Large intestine (tissue), 3 donors: ENCODE results near the gene PLA2G4D. TPM values are rescaled to one million over a fixed set of nuclear protein-coding genes. Genes with fewer than 3 reads are reported as not detected.

Source experiments
- DNase-seq, 2 donors: peaks; one replicate each; pipeline versions ENCODE4 v3.0.0 to v3.0.0-alpha.2; 2013
- H3K27ac ChIP-seq: one replicate; pipeline ENCODE4 v1.5.1; 2013; ENCODE audit warnings: low read length
- H3K27me3 ChIP-seq: 2 replicates; pipeline ENCODE4 v1.6.1; 2013; ENCODE audit warnings: low read length; ENCODE audit not compliant: control insufficient read depth, insufficient read depth
- H3K36me3 ChIP-seq: 2 replicates; pipeline ENCODE4 v1.6.1; 2013; ENCODE audit warnings: low read length; ENCODE audit not compliant: control insufficient read depth, insufficient read depth
- H3K4me1 ChIP-seq: one replicate; pipeline ENCODE4 v1.6.1; 2013; ENCODE audit warnings: low read length; ENCODE audit not compliant: control insufficient read depth, insufficient read depth
- H3K4me3 ChIP-seq: one replicate; pipeline ENCODE4 v1.5.1; 2013; ENCODE audit warnings: low read length
- H3K9me3 ChIP-seq: one replicate; pipeline ENCODE4 v1.6.1; 2013; ENCODE audit warnings: mild to moderate bottlenecking, low read depth, low read length, moderate library complexity; ENCODE audit not compliant: control insufficient read depth
- WGBS: methylation state at CpG from one replicate; pipeline ENCODE4 v1.1.5; 2013; ENCODE audit warnings: low lambda C conversion rate; ENCODE audit not compliant: insufficient coverage; 5-methylcytosine and 5-hydroxymethylcytosine counted together
- polyA plus RNA-seq: library from polyadenylated mRNA; unstranded; fragments of 120-200 nt; gene quantifications from one replicate; pipeline ENCODE4 v1.2.1, GENCODE V29; 2013

PLA2G4D gene
- polyA plus RNA-seq, 1 donor = 0.06 TPM

GRCh38 chr15:42123546-42123945 lies 29.2 kb upstream of the PLA2G4D start:
- Histone ChIP-seq H3K4me3 (no peak overlapping the region), H3K27me3 (no peaks in the 10 kb centered on the region), H3K9me3 (peaks cover 3% of the 10 kb centered on the region), H3K4me1 (peaks cover 24% of the 10 kb centered on the region), H3K27ac (no peak overlapping the region), H3K36me3 (no peaks in the 10 kb centered on the region)
- no CpG with 5 or more reads among the region's 3 CpGs for WGBS
- no peak for DNase-seq

- Histone ChIP-seq H3K27me3 (no peaks in the 10 kb centered on the region), H3K9me3 (peaks cover 3% of the 10 kb centered on the region), H3K4me3 (no peak overlapping the region), H3K27ac (peak overlapping the region; percentile 27), H3K36me3 (no peaks in the 10 kb centered on the region), H3K4me1 (peaks cover 25% of the 10 kb centered on the region)
- peak; percentile 87 to 92 for DNase-seq
- WGBS = no CpG with 5 or more reads among the region's 2 CpGs
Measured at GRCh38 chr15:42121682-42122081, 27.3 kb upstream of the PLA2G4D start.

GRCh38 chr15:42121021-42121420 lies 26.7 kb upstream of the PLA2G4D start:
- Histone ChIP-seq H3K27me3 (no peaks in the 10 kb centered on the region), H3K4me3 (no peak overlapping the region), H3K4me1 (peaks cover 25% of the 10 kb centered on the region), H3K36me3 (no peaks in the 10 kb centered on the region), H3K27ac (peak overlapping the region; percentile 27), H3K9me3 (peaks cover 3% of the 10 kb centered on the region)
- DNase-seq = peak in 1 of 2 donors; percentile 37
- WGBS = no CpG with 5 or more reads among the region's 6 CpGs

GRCh38 chr15:42120285-42120684 lies 25.9 kb upstream of the PLA2G4D start:
- peaks cover 3% of the 10 kb centered on the region for H3K9me3 ChIP-seq
- no peak overlapping the region for H3K4me3 ChIP-seq
- no peaks in the 10 kb centered on the region for H3K36me3 ChIP-seq
- no peak overlapping the region for H3K27ac ChIP-seq
- no CpG with 5 or more reads among the region's 1 CpG for WGBS
- no peak for DNase-seq
- H3K4me1 ChIP-seq = peaks cover 25% of the 10 kb centered on the region
- no peaks in the 10 kb centered on the region for H3K27me3 ChIP-seq

- Histone ChIP-seq H3K9me3 (peaks cover 3% of the 10 kb centered on the region), H3K4me3 (no peak overlapping the region), H3K27me3 (no peaks in the 10 kb centered on the region), H3K27ac (peak overlapping the region; percentile 41), H3K36me3 (no peaks in the 10 kb centered on the region), H3K4me1 (peaks cover 25% of the 10 kb centered on the region)
- no peak for DNase-seq
- WGBS = no CpG with 5 or more reads among the region's 5 CpGs
Measured at GRCh38 chr15:42119446-42119760, 25.0 kb upstream of the PLA2G4D start.

GRCh38 chr15:42118650-42119445 lies 24.5 kb upstream of the PLA2G4D start:
- no peak overlapping the region for H3K4me3 ChIP-seq
- DNase-seq = peak; percentile 64 to 86
- 43% methylated on average over 1 of the region's 10 CpGs for WGBS
- H3K4me1 ChIP-seq = peaks cover 25% of the 10 kb centered on the region
- no peaks in the 10 kb centered on the region for H3K36me3 ChIP-seq
- H3K9me3 ChIP-seq = peaks cover 3% of the 10 kb centered on the region
- peak overlapping the region; percentile 41 for H3K27ac ChIP-seq
- no peaks in the 10 kb centered on the region for H3K27me3 ChIP-seq

- WGBS = 100% methylated on average over 2 of the region's 4 CpGs
- peaks cover 2% of the 10 kb centered on the region for H3K4me1 ChIP-seq
- no peaks in the 10 kb centered on the region for H3K27me3 ChIP-seq
- no peaks in the 10 kb centered on the region for H3K36me3 ChIP-seq
- H3K9me3 ChIP-seq = peaks cover 6% of the 10 kb centered on the region
- H3K4me3 ChIP-seq = no peak overlapping the region
- no peak for DNase-seq
- H3K27ac ChIP-seq = no peak overlapping the region
Measured at GRCh38 chr15:42111924-42112323, 17.6 kb upstream of the PLA2G4D start.

- DNase-seq = no peak
- WGBS = 52% methylated on average over 2 of the region's 3 CpGs
- H3K27me3 ChIP-seq = no peaks in the 10 kb centered on the region
- peaks cover 6% of the 10 kb centered on the region for H3K9me3 ChIP-seq
- no peak overlapping the region for H3K4me3 ChIP-seq
- H3K27ac ChIP-seq = no peak overlapping the region
- no peaks in the 10 kb centered on the region for H3K36me3 ChIP-seq
- H3K4me1 ChIP-seq = peaks cover 2% of the 10 kb centered on the region
Measured at GRCh38 chr15:42110367-42110766, 16.0 kb upstream of the PLA2G4D start.

- Histone ChIP-seq H3K4me1 (peaks cover 2% of the 10 kb centered on the region), H3K4me3 (no peak overlapping the region), H3K27ac (no peak overlapping the region), H3K9me3 (peaks cover 6% of the 10 kb centered on the region), H3K27me3 (no peaks in the 10 kb centered on the region), H3K36me3 (no peaks in the 10 kb centered on the region)
- DNase-seq = no peak
- WGBS = 83% methylated on average over 2 of the region's 3 CpGs
Measured at GRCh38 chr15:42108806-42109205, 14.4 kb upstream of the PLA2G4D start.

GRCh38 chr15:42108189-42108588 lies 13.8 kb upstream of the PLA2G4D start:
- no peaks in the 10 kb centered on the region for H3K36me3 ChIP-seq
- H3K9me3 ChIP-seq = peaks cover 6% of the 10 kb centered on the region
- peaks cover 2% of the 10 kb centered on the region for H3K4me1 ChIP-seq
- no peak overlapping the region for H3K4me3 ChIP-seq
- H3K27ac ChIP-seq = no peak overlapping the region
- H3K27me3 ChIP-seq = no peaks in the 10 kb centered on the region
- DNase-seq = no peak

- Histone ChIP-seq H3K9me3 (peaks cover 6% of the 10 kb centered on the region), H3K27ac (no peak overlapping the region), H3K36me3 (no peaks in the 10 kb centered on the region), H3K27me3 (no peaks in the 10 kb centered on the region), H3K4me1 (peaks cover 2% of the 10 kb centered on the region), H3K4me3 (no peak overlapping the region)
- DNase-seq = peak; percentile 48 to 88
- no CpG with 5 or more reads among the region's 7 CpGs for WGBS
Measured at GRCh38 chr15:42107473-42107872, 13.1 kb upstream of the PLA2G4D start.
